8988T (cell line): ENCODE measurements around the gene LDHB.
"Not testable (repeated sequence)": the region's sequence is repeated elsewhere in the genome, so short reads cannot be mapped to it uniquely, and the experiment has no call there.

ENCODE experiments used
- DNase-seq: peaks from one replicate; pipeline ENCODE4 v3.0.0; 2011

Gene LDHB

DNA sequence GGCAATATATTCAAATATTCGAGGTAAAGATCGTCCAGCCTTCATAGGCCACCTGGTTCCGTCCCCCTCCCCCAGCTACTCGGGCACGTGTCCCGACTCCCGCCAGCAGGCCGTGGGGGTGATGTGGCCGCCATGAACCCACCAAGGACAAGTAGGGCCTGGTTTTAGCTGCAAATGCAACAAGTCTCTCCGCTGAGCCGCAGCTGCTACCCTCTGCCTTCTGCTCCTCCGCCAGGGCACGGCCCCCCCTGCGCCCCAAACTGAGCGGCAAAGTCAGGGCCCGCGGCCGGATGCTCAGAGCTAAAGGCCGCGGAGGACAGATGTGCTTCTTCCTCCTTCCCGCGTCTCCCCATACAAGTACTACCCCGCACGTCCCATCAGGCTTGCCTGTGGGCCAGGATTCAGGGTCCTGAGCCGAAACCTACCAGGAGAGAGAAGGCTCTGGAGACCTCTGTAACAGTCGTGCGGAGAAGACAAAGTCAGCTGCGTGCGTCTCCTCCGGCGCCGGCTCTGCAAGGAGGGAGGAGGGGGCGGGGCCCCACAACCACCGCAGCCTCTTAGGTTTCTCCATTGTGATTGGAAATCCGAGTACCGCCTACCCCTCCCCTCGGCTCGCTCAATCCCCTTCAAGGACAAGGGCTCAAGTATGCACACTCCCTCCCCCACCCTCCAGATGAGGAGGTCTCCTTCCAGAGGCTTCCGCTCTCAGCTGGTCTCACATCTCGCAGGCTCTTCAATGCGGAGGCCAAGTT lies at the start of gene LDHB:
Gene LDHB, minus strand, starts transcription at position 517 of the 752 bp plus-strand sequence. CDS start 3,171 bp downstream, outside the sequence.
- no peak for DNase-seq

DNA sequence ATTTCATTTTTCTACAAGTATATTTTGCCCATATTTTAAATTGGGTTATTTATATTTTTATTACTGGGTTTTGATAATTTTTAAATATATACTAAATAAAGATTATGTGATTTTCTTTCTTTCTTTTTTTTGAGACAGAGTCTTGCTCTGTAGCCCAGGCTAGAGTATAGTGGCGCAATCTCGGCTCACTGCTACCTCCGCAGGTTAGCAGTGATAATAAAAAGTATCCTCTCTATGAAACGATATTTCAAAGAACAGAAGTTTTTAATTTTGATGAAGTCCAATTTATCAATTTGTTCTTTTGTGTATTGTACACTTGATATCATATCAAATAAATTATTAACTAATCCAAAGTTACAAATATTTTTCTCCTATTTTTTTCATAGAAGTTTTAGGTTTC lies 47.2 kb upstream of the LDHB start:
- no peak for DNase-seq

DNA sequence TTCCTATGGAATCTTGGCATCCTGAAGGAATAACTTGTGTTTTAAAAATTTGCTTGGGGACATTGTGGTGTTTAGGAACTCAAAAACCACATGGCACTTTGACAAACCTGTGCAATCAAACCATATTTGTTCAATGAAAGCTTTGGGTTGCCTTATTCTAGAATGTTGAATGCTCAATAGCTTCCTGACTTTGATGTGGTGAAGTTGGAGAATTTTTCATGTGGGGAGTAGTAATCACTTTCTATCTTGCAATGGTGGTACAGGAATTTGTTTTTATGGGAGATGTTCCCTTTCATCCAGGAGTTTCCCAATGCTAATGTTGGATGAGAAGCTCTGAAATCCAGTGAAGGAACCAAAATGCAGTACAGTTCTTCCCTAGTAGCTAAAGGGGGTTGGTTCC lies 42.2 kb upstream of the LDHB start:
- no peak for DNase-seq

DNA sequence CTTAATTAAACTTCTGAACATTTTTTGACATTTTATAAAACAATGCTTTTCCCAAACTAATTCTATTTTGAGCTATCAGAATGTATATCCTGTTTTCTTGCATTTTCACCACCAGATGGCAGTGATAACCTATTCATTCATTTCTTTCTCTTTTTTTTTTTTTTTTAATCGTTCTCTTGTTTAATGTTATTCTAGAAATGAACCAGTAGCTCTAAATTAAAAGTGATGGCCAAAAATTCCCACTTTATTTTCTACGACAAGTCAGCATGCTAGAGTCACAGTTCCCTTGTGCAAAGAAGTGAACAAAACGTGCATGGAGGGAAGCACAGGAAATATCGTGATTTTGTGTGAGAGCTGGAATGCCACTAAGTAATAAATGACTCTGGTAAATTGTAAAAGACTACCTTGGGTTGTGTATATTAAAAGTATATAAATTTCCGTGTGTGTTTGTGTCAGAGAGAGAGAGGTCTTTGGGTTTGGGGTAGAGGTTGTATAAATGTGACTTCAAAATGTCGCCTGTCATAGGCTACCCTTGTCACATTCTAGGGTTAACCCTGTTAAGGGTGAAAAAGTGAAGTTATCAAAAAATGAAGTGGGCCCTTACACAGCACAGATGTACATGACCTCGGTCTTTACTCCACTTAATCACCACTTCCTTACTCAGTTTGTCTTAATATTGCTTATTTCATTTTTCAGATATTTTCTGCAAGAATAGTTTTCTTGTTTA lies 40.4 kb upstream of the LDHB start:
- DNase-seq = no peak

DNA sequence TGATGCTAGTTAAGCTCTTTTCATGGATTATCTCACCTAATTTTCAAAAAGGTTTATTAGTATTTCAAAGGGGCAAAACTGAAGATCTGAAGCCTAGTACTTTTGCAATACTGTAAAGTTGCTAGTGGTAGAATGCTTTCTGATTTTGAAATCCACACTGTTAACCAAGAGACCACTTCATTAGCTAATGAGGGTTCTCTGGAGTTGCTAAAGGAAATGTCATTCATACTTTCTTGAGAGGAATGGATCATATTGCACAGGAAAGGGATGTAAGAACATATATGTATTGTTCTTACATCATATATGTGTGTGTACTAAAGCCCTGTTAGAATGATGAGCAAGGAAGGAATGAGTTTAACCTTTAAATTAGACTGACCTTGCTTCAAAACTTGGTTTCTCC lies 39.0 kb upstream of the LDHB start:
- DNase-seq = no peak

DNA sequence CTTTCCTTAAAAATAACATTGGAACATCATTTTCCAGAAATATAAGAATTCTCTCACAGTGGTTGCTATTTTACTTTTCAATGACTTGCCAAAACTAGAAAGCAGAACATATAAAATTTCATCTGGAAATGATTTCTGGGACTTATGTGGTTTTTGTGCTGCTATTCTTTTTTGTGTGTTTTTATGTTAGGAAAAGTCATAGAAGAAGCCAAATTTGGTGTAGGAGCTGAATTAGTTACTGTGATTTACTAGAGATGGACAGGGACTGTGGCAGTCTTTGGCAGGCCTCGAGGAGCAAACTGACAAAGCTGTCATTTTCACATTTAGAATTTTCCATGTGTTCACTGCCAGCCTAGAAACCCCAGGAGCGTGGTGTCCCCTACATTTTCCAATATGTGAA lies 38.3 kb upstream of the LDHB start:
- no peak for DNase-seq

DNA sequence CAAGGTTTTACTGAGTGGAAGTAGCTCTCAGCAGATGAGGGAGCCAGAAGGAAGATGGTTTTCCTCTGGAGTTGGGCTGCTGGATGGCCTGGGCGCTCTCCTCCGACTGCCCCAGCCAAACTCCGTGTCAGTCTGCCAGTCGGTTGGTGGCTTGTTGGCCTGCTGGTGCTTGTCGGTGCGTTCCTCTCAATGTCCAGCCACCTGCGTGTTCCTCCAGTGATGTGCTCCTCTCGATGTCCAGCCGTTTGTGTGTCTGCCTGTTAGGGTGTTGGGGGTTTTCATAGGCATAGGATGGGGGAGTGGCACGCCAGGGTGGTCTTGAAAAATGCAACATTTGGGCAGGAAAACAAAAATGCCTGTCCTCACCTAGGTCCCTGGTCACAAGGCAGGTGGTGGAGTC lies 37.0 kb upstream of the LDHB start:
- no peak for DNase-seq

DNA sequence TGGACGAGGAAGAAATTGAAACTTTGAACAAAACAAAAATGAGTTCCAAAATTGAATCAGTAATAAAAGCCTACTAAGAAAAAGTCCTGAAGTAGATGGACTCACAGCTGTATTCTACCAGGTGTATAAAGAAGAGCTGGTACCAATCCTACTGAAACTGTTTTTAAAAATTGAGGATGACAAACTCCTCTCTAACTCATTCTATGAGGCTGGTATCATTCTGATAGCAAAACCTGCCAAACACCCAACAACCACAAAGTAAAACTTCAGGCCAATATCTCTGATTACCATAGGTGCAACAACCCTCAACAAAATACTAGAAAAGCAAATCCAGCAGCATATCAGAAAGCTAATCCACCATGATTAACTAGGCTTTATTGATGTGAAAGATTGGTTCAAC lies 33.9 kb upstream of the LDHB start:
- no peak for DNase-seq

DNA sequence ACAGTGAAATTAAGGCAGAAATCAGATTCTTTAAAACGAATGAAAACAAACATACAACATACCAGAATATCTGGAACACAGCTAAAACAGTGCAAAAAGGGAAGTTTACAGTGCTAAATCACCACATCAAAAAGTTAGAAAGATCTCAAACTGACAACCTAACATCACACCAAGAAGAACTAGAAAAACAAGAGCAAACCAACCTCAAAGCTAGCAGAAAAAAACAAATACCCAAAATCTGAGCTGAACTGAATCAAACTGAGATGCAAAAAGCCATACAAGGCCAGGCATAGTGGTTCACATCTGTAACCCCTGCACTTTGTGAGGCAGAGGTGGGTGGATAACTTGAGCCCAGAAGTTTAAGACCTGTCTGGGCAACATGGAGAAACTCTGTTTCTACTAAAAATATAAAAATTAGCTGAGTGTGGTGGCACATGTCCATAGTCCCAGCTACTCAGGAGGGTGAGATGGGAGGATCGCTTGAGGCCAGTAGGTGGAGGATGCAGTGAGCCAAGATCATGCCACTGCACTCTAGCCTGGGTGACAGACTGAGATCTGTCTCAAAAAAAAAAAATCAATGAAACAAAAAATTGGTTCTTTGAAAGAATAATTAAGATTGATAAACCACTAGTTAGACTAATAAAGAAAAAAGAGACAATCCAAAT lies 33.2 kb upstream of the LDHB start:
- DNase-seq = no peak

DNA sequence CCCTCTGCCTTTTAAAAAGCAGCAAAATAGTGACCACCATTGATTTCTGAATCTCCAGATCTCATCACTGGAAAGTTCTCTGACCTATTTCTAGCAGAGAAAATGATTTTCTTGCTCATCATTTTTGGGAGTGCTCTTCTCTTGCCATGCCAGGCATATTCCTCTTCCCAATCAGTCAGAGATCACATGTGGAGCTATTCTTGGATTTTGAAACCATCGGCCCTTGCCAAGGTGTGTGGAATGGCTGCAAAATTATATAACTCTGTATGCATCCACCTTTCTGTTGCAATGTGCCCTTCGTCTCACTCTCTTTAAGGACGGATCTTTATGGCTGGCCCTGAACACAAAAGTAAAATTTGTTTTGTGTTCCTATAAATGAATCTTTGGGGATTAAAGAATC lies 25.5 kb upstream of the LDHB start:
- no peak for DNase-seq

DNA sequence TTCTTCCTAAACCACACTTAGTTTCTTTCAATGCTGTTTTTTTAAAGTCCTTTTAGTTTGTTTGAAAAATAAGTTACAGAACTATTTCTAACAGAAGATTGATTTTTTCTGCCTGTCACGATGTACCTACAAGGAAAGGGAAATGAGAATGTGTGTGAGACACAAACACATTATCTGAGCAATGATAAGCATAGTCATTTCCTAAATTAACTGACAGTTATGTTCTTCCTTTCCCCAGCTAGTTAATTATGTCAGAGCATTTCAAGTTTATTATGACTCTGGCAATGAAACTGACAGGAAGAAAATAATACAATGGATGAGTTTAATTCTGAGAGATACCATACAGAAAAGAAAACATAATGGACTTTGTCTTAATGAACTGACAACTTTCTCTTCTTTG lies 21.3 kb upstream of the LDHB start:
- no peak for DNase-seq

DNA sequence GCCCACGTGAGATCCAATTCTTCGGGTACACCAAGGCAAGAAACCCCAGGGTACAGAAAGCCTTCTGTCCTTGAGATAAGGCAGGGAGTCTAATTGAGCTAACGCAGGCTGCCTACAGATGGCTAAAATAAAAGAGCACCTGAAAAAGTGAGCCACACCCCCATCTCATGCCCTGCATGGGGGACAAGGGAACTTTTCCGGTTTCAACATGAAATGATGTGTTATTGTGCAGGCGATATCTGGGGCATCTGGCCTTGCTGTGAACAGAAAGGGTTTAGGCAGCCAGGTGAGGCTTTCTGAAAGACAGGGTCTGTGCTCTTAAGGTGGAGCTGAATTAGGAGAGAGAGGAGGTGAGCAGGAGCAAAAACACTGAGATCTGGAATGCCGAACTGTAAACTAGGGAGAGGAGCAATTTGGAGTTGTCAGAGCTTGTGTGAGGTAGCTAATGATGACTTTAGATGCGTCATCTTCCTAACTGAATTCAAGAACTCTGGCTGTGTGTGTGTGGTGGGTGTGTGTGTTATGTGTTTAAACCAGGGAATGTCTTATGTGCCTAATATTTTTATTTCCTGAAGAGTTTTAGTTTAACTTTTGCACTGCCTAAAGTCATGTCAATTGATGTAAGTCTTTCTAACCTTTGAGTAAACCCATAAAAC lies 20.1 kb upstream of the LDHB start:
- no peak for DNase-seq

DNA sequence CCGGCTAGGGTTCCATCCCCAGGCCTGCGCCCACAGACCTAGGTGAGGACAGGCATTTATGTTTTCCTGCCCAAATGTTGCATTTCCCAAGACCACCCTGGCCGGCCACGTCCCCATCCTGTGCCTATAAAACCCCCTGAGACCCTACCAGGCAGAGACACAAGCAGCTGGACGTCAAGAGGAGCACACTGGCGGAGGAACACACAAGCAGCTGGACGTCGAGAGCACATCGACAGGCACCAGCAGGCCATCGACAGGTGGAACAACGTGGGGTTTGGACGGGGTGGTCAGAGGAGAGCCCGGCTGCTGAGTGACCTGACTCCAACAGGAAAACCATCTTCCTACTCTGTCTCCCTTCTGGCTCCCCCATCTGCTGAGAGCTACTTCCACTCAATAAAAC lies 19.6 kb upstream of the LDHB start:
- no peak for DNase-seq

DNA sequence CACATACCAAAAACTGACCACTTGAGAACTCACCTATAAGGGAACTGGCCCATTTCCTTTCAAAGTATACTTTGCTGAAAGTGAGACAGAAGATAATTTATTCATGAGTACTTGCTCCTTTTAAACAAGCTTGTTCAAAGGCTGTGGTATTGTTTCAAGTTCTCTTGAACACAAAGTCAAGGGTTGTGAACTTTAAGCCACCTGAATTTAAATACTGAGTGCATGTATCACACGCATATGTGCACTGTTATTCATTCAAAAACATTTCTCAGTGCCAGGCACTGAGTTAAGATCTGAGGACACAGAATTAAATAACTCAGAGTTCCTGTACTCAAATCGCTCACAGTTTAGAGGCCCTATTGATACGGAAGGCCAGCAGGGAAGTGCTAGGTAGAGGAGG lies 19.1 kb upstream of the LDHB start:
- no peak for DNase-seq

DNA sequence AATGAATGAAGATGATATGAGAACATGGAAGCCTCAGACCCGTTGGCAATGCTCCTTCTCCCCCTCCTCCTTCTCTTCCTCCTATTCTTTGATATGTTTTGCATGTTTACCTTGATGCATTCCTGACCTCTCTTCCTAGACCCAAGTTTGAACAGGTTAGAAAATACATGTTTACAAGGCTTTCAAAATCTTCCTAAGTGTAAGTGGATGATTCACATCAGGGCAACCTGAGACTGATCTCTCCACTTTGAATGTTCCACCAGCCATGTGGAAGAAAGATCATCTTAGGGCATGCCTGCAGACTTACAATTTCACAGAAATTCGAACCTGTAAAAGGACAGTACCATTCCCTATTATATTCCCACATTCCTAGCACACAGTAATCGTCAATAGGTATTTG lies 18.0 kb upstream of the LDHB start:
- DNase-seq = no peak

DNA sequence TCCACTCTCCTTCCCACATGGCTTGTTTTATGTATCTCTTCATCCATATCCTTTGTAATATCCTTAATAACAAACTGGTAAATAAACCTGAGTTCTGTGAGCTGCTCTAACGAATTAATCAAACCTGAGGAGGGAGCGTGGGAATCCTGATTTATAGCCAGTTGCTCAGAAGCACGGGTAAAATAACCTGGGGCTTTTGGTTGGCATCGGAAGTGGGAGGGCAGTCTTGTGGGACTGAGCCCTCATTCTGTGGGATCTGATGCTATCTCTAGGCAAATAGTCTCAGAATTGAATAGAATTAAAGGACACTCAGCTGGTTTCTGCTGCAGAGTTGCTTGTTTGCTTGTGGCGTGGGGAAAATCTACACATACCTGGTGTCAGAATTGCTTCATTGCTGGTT lies 17.5 kb upstream of the LDHB start:
- DNase-seq = no peak

DNA sequence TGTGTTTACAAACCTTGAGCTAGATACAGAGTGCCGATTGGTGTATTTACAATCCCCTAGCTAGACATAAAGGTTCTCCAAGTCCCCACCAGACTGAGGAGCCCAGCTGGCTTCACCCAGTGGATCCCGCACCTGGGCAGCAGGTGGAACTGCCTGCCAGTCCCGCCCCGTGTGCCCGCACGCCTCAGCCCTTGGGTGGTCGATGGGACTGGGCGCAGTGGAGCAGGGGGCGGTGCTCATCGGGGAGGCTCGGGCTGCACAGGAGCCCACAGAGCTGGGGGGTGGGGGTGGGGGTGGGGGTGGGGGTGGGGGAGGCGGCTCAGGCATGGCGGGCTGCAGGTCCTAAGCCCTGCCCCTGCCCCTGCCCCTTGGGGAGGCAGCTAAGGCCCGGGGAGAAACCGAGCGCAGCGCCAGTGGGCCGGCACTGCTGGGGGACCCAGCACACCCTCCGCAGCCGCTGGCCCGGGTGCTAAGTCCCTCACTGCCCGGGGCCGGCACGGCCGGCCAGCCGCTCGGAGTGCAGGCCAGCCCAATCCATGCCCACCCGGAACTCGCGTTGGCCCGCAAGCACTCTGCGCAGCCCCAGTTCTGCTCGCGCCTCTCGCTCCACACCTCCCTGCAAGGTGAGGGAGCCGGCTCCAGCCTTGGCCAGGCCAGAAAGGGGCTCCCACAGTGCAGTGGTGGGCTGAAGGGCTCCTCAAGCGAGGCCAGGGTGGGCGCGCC lies 16.3 kb upstream of the LDHB start:
- DNase-seq = not testable (repeated sequence)

DNA sequence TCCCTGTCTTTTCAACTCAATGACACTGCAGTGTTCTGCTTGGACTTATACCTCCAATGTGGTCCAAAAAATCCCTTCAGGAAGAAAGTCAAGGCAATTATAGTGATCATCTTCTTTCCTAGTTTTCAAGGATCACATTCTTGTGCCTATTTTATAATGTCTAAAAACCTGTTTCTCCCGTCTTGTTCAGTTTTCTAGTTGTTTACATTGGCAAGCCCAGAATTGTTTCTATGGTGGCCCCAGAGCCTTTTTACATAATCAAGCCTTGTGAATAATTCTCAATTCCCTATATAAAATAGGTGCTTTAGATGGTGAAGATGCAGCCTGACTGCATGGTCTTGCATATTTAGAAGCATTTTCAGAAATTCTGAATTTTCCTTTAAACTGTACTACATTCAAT lies 14.5 kb upstream of the LDHB start:
- DNase-seq = no peak

DNA sequence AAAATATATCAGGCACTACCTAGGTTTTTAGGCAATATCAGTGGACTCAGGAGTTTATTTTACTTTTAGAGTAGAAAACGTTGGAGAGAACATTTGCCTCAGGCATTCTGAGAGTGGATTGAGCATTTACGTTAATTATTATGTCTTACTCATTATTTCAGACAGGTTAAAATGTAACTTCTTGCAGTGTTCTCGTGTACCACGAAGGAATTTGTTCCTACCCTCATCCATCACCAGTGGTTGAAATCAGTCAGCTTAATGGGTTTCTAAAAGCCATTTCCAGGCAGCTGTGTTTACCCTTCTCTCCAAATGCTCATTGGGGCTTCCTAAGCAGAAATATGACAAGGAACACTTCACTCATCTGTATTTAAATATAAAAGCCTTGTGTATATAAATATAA lies 9.1 kb upstream of the LDHB start:
- no peak for DNase-seq

DNA sequence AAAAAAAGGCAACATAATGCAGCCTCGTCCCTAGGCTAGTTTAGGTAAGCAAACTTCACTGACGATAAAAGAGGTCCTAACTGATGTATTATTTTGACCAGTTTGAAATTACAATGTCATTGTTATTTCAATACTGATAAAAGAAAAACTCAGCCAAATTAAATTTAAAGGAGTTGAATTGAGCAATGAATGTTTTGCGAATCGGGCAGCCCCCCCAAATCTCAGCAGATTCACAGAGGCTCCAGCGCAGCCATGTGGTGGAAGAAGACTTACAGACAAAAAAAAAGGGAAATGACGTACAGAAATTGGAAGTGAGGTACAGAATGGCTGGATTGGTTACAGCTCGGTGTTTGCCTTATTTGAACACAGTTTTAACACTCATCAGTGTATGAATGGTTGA lies 8.2 kb upstream of the LDHB start:
- DNase-seq = no peak

DNA sequence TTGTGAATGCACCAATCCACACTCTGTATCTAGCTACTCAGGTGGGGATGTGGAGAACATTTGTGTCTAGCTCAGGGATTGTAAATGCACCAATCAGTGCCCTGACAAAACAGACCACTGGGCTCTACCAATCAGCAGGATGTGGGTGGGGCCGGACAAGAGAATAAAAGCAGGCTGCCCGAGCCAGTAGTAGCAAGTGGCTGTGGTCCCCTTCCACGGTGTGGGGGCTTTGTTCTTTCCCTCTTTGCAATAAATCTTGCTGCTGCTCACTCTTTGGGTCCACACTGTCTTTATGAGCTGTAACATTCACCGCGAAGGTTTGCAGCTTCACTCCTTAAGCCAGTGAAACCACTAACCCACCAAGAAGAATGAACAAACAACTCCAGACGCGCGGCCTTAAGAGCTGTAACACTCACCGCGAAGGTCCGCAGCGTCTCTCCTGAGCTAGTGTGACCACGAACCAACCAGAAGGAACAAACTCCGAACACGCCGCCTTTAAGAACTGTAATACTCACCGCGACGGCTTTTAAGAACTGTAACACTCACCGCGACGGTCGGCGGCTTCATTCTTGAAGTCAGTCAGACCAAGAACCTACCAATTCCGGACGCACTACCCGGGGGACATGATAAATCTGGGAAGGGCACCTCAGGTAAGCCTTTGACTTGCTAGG lies 4.6 kb upstream of the LDHB start:
- DNase-seq = no peak

DNA sequence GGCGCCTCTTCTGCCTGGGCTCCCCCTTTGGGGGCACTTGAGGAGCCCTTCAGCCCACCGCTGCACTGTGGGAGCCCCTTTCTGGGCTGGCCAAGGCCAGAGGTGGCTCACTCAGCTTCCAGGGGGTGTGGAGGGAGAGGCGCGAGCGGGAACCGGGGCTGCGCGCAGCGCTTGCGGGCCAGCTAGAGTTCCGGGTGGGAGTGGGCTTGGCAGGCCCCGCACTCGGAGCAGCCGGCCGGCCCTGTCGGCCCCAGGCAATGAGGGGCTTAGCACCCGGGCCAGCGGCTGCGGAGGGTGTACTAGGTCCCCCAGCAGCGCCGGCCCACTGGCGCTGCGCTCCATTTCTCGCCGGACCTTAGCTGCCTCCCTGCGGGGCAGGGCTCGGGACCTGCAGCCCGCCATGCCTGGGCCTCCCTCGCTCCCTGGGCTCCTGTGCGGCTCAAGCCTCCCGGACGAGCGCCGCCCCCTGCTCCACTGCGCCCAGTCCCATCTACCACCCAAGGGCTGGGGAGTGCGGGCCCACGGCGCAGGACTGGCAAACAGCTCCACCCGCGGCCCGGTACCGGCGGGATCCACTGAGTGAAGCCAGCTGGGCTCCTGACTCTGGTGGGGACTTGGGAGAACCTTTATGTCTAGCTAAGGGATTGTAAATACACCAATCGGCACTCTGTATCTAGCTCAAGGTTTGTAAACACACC lies 3.9 kb upstream of the LDHB start:
- DNase-seq = not testable (repeated sequence)
